ENCODE data around the gene ERH. TPM values are rescaled to one million over a fixed set of nuclear protein-coding genes. Genes with fewer than 3 reads are reported as not detected.
"Not testable (repeated sequence)": the region's sequence is repeated elsewhere in the genome, so short reads cannot be mapped to it uniquely, and the experiment has no call there.

Gene ERH
- total RNA-seq, 2 experiments from 2014 or later: 435 to 498 TPM

DNA sequence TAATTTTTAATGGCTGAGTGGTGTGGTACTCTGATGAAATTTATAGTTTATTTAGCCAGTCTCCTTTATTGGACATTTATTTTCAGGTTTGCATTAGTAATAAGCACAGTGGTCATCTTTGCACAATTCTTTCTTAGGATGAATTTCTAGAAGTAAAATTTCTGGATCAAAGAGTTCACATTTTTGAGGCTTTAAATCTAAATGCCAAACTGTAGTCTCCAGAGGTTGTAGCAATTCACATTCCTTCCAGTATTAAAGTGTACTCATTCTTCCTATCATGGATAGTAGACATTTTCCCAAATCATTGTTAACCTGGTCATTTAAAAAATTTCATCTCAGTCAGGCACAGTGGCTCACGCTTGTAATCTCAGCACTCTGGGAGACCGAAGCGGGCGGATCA lies 25.2 kb upstream of the ERH start:
- no peaks in the 10 kb centered on the region for H3K9me2 ChIP-seq (ENCODE audit: insufficient read depth, low read length)
- no peak overlapping the region for H3K27ac ChIP-seq (ENCODE audit: low read depth, low read length, poor library complexity, severe bottlenecking)
- CTCF ChIA-PET (ENCODE audit: unreplicated experiment): no interaction called here
- intact Hi-C loops (cut with micrococcal nuclease; ENCODE audit: unreplicated experiment): no loop called here
- no peaks in the 10 kb centered on the region for H3K4me1 ChIP-seq (ENCODE audit: insufficient read depth, low read length, poor library complexity, severe bottlenecking)
- peaks cover 40% of the 10 kb centered on the region for H3K36me3 ChIP-seq (ENCODE audit: insufficient read depth, low read length)
- H3K9me3 ChIP-seq (ENCODE audit: low read length): no peaks in the 10 kb centered on the region
- no peak for DNase-seq (ENCODE audit: low spot score)
- no TSS peak for BruUV-seq (replicated peaks)
- no peak overlapping the region for H3K4me2 ChIP-seq (ENCODE audit: low read length)
- H3K4me3 ChIP-seq (ENCODE audit: low read depth, low read length, poor library complexity, severe bottlenecking): no peak overlapping the region
- TF ChIP-seq, protein P1, sequence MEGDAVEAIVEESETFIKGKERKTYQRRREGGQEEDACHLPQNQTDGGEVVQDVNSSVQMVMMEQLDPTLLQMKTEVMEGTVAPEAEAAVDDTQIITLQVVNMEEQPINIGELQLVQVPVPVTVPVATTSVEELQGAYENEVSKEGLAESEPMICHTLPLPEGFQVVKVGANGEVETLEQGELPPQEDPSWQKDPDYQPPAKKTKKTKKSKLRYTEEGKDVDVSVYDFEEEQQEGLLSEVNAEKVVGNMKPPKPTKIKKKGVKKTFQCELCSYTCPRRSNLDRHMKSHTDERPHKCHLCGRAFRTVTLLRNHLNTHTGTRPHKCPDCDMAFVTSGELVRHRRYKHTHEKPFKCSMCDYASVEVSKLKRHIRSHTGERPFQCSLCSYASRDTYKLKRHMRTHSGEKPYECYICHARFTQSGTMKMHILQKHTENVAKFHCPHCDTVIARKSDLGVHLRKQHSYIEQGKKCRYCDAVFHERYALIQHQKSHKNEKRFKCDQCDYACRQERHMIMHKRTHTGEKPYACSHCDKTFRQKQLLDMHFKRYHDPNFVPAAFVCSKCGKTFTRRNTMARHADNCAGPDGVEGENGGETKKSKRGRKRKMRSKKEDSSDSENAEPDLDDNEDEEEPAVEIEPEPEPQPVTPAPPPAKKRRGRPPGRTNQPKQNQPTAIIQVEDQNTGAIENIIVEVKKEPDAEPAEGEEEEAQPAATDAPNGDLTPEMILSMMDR (conservative IDR thresholded peaks at IDR 0.05; ENCODE audit: low read length): no peak
- no peak for TF ChIP-seq EZH2phosphoT487 (IDR thresholded peaks at IDR 0.05; ENCODE audit: borderline replicate concordance, low read depth, low read length)
- H3K79me2 ChIP-seq (ENCODE audit: insufficient read depth, low read depth, low read length): peaks cover 3% of the 10 kb centered on the region; the same call in 1 of the 2 replicates
- POLR2A ChIA-PET: no interaction called here
- no peak overlapping the region for H2AFZ ChIP-seq (ENCODE audit: low read length)
- no peaks in the 10 kb centered on the region for H4K20me1 ChIP-seq (ENCODE audit: insufficient read depth, low read length)

DNA sequence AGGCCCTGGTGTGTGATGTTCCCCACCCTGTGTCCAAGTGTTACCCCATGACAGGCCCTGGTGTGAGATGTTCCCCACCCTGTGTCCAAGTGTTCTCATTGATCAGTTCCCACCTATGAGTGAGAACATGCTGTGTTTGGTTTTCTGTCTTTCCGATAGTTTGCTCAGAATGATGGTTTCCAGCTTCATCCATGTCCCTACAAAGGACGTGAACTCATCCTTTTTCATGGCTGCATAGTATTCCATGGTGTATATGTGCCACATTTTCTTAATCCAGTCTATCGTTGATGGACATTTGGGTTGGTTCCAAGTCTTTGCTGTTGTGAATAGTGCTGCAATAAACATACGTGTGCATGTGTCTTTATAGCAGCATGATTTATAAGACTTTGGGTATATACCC lies 18.0 kb upstream of the ERH start:
- intact Hi-C loops (cut with micrococcal nuclease; ENCODE audit: unreplicated experiment); CTCF ChIA-PET (ENCODE audit: unreplicated experiment); H3K4me1 ChIP-seq (ENCODE audit: insufficient read depth, low read length, poor library complexity, severe bottlenecking); H3K9me2 ChIP-seq (ENCODE audit: insufficient read depth, low read length); H4K20me1 ChIP-seq (ENCODE audit: insufficient read depth, low read length); H3K4me2 ChIP-seq (ENCODE audit: low read length); H2AFZ ChIP-seq (ENCODE audit: low read length); H3K36me3 ChIP-seq (ENCODE audit: insufficient read depth, low read length); H3K27ac ChIP-seq (ENCODE audit: low read depth, low read length, poor library complexity, severe bottlenecking); POLR2A ChIA-PET; BruUV-seq (replicated peaks); H3K9me3 ChIP-seq (ENCODE audit: low read length); H3K4me3 ChIP-seq (ENCODE audit: low read depth, low read length, poor library complexity, severe bottlenecking); DNase-seq (ENCODE audit: low spot score): not testable (repeated sequence)
- H3K79me2 ChIP-seq (ENCODE audit: insufficient read depth, low read depth, low read length): peaks cover 33% of the 10 kb centered on the region; the same call in 1 of the 2 replicates

DNA sequence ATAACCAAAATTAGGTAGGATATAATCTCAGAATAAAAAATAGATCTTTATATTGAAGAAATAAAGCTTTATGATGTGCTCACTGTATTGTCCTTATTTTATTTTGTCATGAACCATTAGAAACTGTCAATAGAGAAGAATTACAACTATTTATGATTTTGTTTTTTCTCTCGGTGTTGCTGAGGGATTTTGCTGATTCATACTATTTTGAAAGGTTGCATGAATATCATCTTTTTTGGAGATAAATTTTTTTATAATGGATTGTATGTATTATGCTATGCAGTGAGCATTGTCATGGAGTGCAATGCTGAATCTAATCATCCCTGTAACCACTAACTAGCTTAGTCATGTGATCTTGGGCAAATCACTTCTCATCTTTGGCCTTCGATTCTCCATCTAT lies 15.4 kb upstream of the ERH start:
- ChIA-PET CTCF (ENCODE audit: unreplicated experiment) (no interaction called here), POLR2A (interaction anchor here (0.6 to 0.8 kb wide), 5 partner anchors 13 to 29 kb away, joined by 3 to 4 read pairs (median 3); partner anchors contain the start of gene ERH)
- Histone ChIP-seq H3K36me3 (ENCODE audit: insufficient read depth, low read length) (peaks cover 1% of the 10 kb centered on the region; the same call in 1 of the 2 replicates), H3K4me2 (ENCODE audit: low read length) (no peak overlapping the region), H3K27ac (ENCODE audit: low read depth, low read length, poor library complexity, severe bottlenecking) (no peak overlapping the region), H3K9me3 (ENCODE audit: low read length) (no peaks in the 10 kb centered on the region), H2AFZ (ENCODE audit: low read length) (no peak overlapping the region), H3K4me3 (ENCODE audit: low read depth, low read length, poor library complexity, severe bottlenecking) (no peak overlapping the region), H4K20me1 (ENCODE audit: insufficient read depth, low read length) (no peaks in the 10 kb centered on the region; the same call in 1 of the 2 replicates), H3K4me1 (ENCODE audit: insufficient read depth, low read length, poor library complexity, severe bottlenecking) (no peaks in the 10 kb centered on the region), H3K9me2 (ENCODE audit: insufficient read depth, low read length) (no peaks in the 10 kb centered on the region), H3K79me2 (ENCODE audit: insufficient read depth, low read depth, low read length) (peaks cover 56% of the 10 kb centered on the region; the same call in 1 of the 2 replicates)
- DNase-seq (ENCODE audit: low spot score): no peak
- no peak for TF ChIP-seq EZH2phosphoT487 (IDR thresholded peaks at IDR 0.05; ENCODE audit: borderline replicate concordance, low read depth, low read length)
- TF ChIP-seq, protein P1 (conservative IDR thresholded peaks at IDR 0.05; ENCODE audit: low read length): no peak
- intact Hi-C loops (cut with micrococcal nuclease; ENCODE audit: unreplicated experiment): no loop called here
- no TSS peak for BruUV-seq (replicated peaks)

Data from OCI-LY7 (cell line).